Ovary (tissue), 9 donors: Measurements from ENCODE around the gene PRM1. TPM values are rescaled to one million over a fixed set of nuclear protein-coding genes. Genes with fewer than 3 reads are reported as not detected.

ENCODE experiments used
- DNase-seq, 5 donors: peaks; one replicate each; pipeline ENCODE4 v3.0.0-alpha.2; 2019 to 2020
- H3K27ac ChIP-seq, 2 donors: fragments of 200-600 bp; one replicate each; pipeline versions ENCODE4 v1.5.1 to v1.8.0; 2019 to 2022
- H3K27me3 ChIP-seq: fragments of 200-600 bp; one replicate; pipeline ENCODE4 v1.8.0; 2022
- H3K36me3 ChIP-seq: fragments of 200-600 bp; sonication (generic); one replicate; pipeline ENCODE4 v1.5.1; 2019
- H3K4me1 ChIP-seq: one replicate; pipeline ENCODE4 v1.8.1; 2013; ENCODE audit warnings: mild to moderate bottlenecking, moderate library complexity; ENCODE audit not compliant: insufficient read depth
- H3K4me3 ChIP-seq: fragments of 200-600 bp; sonication (generic); one replicate; pipeline ENCODE4 v1.5.1; 2017
- H3K9me3 ChIP-seq, 2 donors: fragments of 200-600 bp in 1 of 2; sonication (generic) in 1 of 2; one replicate each; pipeline versions ENCODE4 v1.5.1 to v1.8.1; 2013 to 2019; ENCODE audit warnings: mild to moderate bottlenecking in 1 of 2, moderate library complexity in 1 of 2
- EP300 ChIP-seq: sonication (generic); formaldehyde crosslinking; IDR thresholded peaks from one replicate; pipeline ENCODE4 v1.6.1; 2017; ENCODE audit warnings: antibody characterized with exemption
- POLR2A ChIP-seq: fragments of 450-650 bp; IDR thresholded peaks from one replicate; pipeline ENCODE4 v1.6.1; 2017; ENCODE audit warnings: antibody characterized with exemption, mild to moderate bottlenecking, moderate library complexity
- WGBS, 3 donors: extraction: QIAGEN DNeasy Blood & Tissue Kit in 1 of 3; methylation state at CpG; one replicate each; pipeline versions ENCODE4 v1.1.5 to v1.1.7; 2013 to 2017; 5-methylcytosine and 5-hydroxymethylcytosine counted together
- intact Hi-C, 4 donors: fragments of 100-400 bp; cut with DNase I; formaldehyde crosslinking; loops; one replicate each; pipeline versions ENCODE4 v1.11.0 to v1.15.1; 2022 to 2023
- polyA plus RNA-seq, 2 donors: library from polyadenylated mRNA; stranded (reverse); fragments of 200-250 nt in 1 of 2; fragments of 350-450 nt in 1 of 2; fragmentation: Illumina TruSeq in 1 of 2; extraction: RNeasy Lipid Tissue Mini Kit (QIAGEN cat#74804) in 1 of 2; gene quantifications; one replicate each; pipeline ENCODE4 v1.2.3, GENCODE V29; 2013 to 2014
- total RNA-seq, 7 donors: library from RNA; depleted of rRNA in 2 of 7; stranded (reverse); fragments of >200 nt in 2 of 7; fragmentation: NEBNext Ultra II Directional in 3 of 7; extraction: Animal tissue kit (Norgen Biotek cat#: 25700) in 3 of 7; gene quantifications; one replicate each; pipeline versions ENCODE4 v1.1.0 to v1.2.4, GENCODE V29; 2016 to 2023
- TF ChIP-seq, protein P1 (sequence below), 3 donors: fragments of 450-650 bp in 2 of 3; fragments of 200-600 bp in 1 of 3; IDR thresholded peaks; one replicate each; pipeline versions ENCODE4 v1.5.1 to v1.8.0; 2016 to 2022; ENCODE audit warnings: antibody characterized with exemption in 3 of 3, mild to moderate bottlenecking in 1 of 3
- donor health status: DM: no; HTN: no; CAD: no; lungs with moderate emphysema.
- donor health status: DM: no; HTN: no; CAD: no.
- donor health status: Bipolar disorder and iron deficiency.
- donor health status: DM: yes; HTN: yes; CAD: no.
- donor health status: DM: no; HTN: no; CAD: no.
- donor health status: DM: yes; HTN: yes; CAD: no.

Gene PRM1
- total and polyA plus RNA-seq, 9 donors = not detected

DNA sequence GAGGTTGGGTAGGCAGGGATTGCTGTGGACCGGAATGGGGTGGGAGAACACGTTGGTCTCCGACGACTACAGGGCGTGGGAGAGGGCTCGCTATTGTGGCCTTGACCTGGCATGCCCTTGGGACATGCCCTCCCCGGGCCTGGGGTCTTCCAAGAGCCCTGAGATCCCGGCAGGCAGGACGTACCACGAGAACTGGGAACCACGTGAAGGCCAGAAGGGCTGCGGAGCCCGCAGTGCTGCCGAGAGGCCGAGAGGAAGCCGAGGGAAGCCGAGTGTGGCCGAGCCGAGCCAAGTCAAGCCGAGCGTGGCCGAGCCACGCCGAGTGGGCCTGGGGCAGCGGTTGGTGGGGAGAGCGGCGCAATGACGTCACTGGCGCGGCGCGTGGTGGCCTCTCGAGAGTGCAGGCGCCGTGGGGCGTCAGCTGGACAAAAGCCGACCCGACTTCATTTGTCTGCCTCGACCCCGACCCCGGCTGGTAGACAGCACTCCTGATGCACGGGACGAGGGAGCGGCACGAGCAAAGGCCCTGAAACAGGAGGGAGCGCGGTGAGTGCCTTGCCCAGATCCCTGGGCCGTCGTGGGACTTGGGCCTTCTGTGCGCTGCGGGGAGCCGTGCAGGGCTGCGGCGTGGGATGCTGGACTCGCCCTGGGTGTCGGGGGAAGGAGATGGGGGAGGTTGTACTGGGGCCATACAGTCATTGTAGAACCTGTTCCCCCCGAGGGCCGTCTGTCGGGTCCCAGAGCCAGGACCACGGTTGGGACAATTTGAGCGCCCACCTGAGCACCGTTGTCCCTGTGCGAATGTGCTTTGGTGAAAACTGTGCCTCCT is 31.7 kb downstream of the PRM1 start:
- H3K9me3 ChIP-seq = no peaks in the 10 kb centered on the region
- no peak overlapping the region for H3K27ac ChIP-seq
- no peaks in the 10 kb centered on the region for H3K27me3 ChIP-seq
- H3K4me3 ChIP-seq = no peak overlapping the region
- TF ChIP-seq, protein P1, sequence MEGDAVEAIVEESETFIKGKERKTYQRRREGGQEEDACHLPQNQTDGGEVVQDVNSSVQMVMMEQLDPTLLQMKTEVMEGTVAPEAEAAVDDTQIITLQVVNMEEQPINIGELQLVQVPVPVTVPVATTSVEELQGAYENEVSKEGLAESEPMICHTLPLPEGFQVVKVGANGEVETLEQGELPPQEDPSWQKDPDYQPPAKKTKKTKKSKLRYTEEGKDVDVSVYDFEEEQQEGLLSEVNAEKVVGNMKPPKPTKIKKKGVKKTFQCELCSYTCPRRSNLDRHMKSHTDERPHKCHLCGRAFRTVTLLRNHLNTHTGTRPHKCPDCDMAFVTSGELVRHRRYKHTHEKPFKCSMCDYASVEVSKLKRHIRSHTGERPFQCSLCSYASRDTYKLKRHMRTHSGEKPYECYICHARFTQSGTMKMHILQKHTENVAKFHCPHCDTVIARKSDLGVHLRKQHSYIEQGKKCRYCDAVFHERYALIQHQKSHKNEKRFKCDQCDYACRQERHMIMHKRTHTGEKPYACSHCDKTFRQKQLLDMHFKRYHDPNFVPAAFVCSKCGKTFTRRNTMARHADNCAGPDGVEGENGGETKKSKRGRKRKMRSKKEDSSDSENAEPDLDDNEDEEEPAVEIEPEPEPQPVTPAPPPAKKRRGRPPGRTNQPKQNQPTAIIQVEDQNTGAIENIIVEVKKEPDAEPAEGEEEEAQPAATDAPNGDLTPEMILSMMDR (IDR thresholded peaks at IDR 0.05) = no peak
- TF ChIP-seq EP300 (no peak), POLR2A (no peak)
- DNase-seq = no peak
- intact Hi-C loops = loop anchor here in 2 of 4 donors (10.0 kb wide), 1 partner anchor 95 kb away; the partner anchor contains the start of gene RMI2 (in 2 of the 2)
- H3K4me1 ChIP-seq = peaks cover under 1% of the 10 kb centered on the region
- 87 to 90% (median 89%) methylated on average over 61 to 63 of the region's 63 CpGs for WGBS, 3 donors
- no peaks in the 10 kb centered on the region for H3K36me3 ChIP-seq

DNA sequence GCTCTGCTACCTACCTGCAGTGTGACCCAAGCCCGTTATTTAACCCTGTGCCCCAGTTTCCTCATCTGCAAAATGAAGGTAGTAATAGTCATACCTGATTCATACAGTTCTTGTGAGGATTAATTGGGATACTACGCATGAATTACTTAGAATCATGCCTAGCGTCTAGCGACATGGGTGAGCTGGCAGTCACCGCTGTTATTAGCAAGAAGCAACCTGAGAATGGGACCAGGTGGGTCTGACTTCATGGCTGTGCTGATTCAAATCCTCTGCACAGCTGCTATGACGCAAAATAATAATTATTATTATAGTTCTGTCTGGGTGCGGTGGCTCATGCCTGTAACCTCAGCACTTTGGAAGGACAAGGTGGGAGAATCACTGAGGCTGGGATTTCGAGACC is 33.0 kb downstream of the PRM1 start:
- no peaks in the 10 kb centered on the region for H3K9me3 ChIP-seq
- WGBS, 3 donors = 94 to 95% (median 94%) methylated on average over 8 of the region's 8 CpGs
- H3K4me1 ChIP-seq = no peaks in the 10 kb centered on the region
- H3K27me3 ChIP-seq = no peaks in the 10 kb centered on the region
- TF ChIP-seq, protein P1 (IDR thresholded peaks at IDR 0.05) = no peak
- TF ChIP-seq POLR2A = no peak
- no peak for TF ChIP-seq EP300
- H3K27ac ChIP-seq = no peak overlapping the region
- H3K4me3 ChIP-seq = no peak overlapping the region
- intact Hi-C loops = no loop called here
- H3K36me3 ChIP-seq = no peaks in the 10 kb centered on the region
- no peak for DNase-seq

DNA sequence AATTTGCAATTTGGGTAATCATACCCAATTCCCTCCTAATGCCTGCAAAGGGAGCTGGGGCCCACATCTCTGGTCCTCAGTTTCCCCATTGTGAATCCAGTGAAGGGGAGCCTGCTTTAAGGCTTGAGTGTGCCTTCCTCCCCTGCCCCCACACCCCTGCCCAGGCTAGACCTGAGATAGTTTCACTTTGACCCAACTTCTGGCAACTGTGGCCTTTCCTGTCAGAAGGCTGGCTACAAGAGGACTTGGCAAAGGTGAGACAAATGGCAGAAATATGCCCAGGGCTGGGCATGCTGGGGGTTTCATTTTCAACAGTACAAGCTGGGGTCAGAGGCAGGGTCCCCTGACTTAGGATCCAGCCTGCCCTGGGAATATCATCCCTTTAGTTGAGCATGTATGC is 35.1 kb downstream of the PRM1 start:
- H3K9me3 ChIP-seq = no peaks in the 10 kb centered on the region
- no peak overlapping the region for H3K4me3 ChIP-seq
- intact Hi-C loops = no loop called here
- no peaks in the 10 kb centered on the region for H3K27me3 ChIP-seq
- H3K4me1 ChIP-seq = no peaks in the 10 kb centered on the region
- no peak overlapping the region for H3K27ac ChIP-seq
- DNase-seq = no peak
- TF ChIP-seq POLR2A (no peak), EP300 (no peak)
- TF ChIP-seq, protein P1 (IDR thresholded peaks at IDR 0.05) = no peak
- H3K36me3 ChIP-seq = no peaks in the 10 kb centered on the region

DNA sequence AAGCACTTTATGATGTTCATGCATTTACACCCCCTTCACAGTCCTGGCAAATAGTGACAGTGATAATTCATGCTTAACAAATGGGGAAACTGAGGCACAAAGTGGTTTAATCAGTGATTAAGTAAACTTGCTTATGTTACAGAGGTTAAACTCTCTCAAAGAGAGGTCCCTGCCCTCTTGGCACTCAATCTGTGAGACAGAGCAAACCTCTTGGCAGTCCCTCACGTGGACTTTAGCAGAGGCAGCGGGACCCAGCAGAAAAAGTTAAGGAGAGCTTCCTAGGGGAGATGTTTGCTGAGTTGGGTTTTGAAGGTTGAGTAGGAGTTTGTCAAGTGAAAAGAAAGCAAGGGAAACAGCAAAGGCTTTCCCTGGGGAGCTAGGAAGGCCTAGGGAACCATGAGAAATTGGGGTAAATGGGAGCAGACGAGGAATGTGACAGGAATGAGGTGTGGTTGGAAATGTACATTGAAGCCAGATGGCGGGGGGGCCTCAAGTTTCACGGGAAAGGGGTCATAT is 35.9 kb downstream of the PRM1 start:
- intact Hi-C loops = no loop called here
- Histone ChIP-seq H3K27me3 (no peaks in the 10 kb centered on the region), H3K9me3 (no peaks in the 10 kb centered on the region), H3K4me1 (no peaks in the 10 kb centered on the region), H3K36me3 (no peaks in the 10 kb centered on the region), H3K4me3 (no peak overlapping the region), H3K27ac (no peak overlapping the region)
- no peak for DNase-seq
- 79 to 81% (median 81%) methylated on average over 5 of the region's 5 CpGs for WGBS, 3 donors
- TF ChIP-seq, protein P1 (IDR thresholded peaks at IDR 0.05) = no peak
- TF ChIP-seq EP300 = no peak
